DND-41 (cell line): ENCODE results near the gene TBC1D17.

Experiments
- ATAC-seq: fragments of 200-7000 bp; cut with Tn5 transposase; 3 replicates; pipeline ENCODE4 v1.9.1; 2021; ENCODE audit warnings: low read depth; ENCODE audit not compliant: insufficient read depth
- DNase-seq: peaks from one replicate; pipeline ENCODE4 v3.0.0-alpha.2; 2020
- H2AFZ ChIP-seq: 2 replicates; pipeline ENCODE4 v1.6.0; 2012; ENCODE audit warnings: low read depth, low read length
- H3K27ac ChIP-seq: 2 replicates; pipeline ENCODE4 v1.5.1; 2012; ENCODE audit warnings: low read length, inconsistent platforms
- H3K27me3 ChIP-seq: fragments of 200-600 bp; sonication (generic); 2 replicates; pipeline ENCODE4 v1.6.0; 2012; ENCODE audit warnings: low read length, mild to moderate bottlenecking, inconsistent platforms; ENCODE audit not compliant: insufficient read depth, poor library complexity
- H3K36me3 ChIP-seq: 2 replicates; pipeline ENCODE4 v1.5.1; 2012; ENCODE audit warnings: low read length, inconsistent platforms; ENCODE audit not compliant: insufficient read depth
- H3K4me1 ChIP-seq: 2 replicates; pipeline ENCODE4 v1.5.1; 2012; ENCODE audit warnings: mild to moderate bottlenecking, low read length; ENCODE audit not compliant: insufficient read depth
- H3K4me2 ChIP-seq: 2 replicates; pipeline ENCODE4 v1.6.0; 2012; ENCODE audit warnings: mild to moderate bottlenecking, moderate library complexity, low read length, inconsistent platforms; ENCODE audit not compliant: insufficient read depth
- H3K4me3 ChIP-seq, 2 experiments: fragments of 200-600 bp in 1 of 2; shearing (Covaris generic) in 1 of 2; 2 replicates each; pipeline ENCODE4 v1.5.1; 2012 to 2016; ENCODE audit warnings: inconsistent platforms in 2 of 2, low read length in 2 of 2, mild to moderate bottlenecking in 2 of 2, low read depth in 1 of 2, moderate library complexity in 1 of 2
- H3K79me2 ChIP-seq: 2 replicates; pipeline ENCODE4 v1.6.0; 2012; ENCODE audit warnings: low read length, inconsistent platforms; ENCODE audit not compliant: insufficient read depth
- H3K9ac ChIP-seq: 2 replicates; pipeline ENCODE4 v1.6.0; 2012; ENCODE audit warnings: low read depth, mild to moderate bottlenecking, inconsistent platforms, low read length, moderate library complexity
- H3K9me3 ChIP-seq: 2 replicates; pipeline ENCODE4 v1.5.1; 2012; ENCODE audit warnings: low read length, moderate library complexity, mild to moderate bottlenecking, inconsistent platforms; ENCODE audit not compliant: insufficient read depth, severe bottlenecking
- H4K20me1 ChIP-seq: 2 replicates; pipeline ENCODE4 v1.6.0; 2012; ENCODE audit warnings: low read length; ENCODE audit not compliant: insufficient read depth
- EZH2 ChIP-seq: IDR thresholded peaks from 3 replicates; pipeline ENCODE4 v1.6.1; 2012; ENCODE audit warnings: borderline replicate concordance, low read depth, mild to moderate bottlenecking, moderate library complexity, low read length, inconsistent platforms; ENCODE audit not compliant: severe bottlenecking
- TF ChIP-seq, protein P1 (sequence below): IDR thresholded peaks from 2 replicates; pipeline ENCODE4 v1.5.1; 2012; ENCODE audit warnings: borderline replicate concordance, low read length, moderate library complexity, mild to moderate bottlenecking; ENCODE audit not compliant: poor library complexity, severe bottlenecking; ENCODE audit errors: extremely low read depth

The TBC1D17 gene

DNA sequence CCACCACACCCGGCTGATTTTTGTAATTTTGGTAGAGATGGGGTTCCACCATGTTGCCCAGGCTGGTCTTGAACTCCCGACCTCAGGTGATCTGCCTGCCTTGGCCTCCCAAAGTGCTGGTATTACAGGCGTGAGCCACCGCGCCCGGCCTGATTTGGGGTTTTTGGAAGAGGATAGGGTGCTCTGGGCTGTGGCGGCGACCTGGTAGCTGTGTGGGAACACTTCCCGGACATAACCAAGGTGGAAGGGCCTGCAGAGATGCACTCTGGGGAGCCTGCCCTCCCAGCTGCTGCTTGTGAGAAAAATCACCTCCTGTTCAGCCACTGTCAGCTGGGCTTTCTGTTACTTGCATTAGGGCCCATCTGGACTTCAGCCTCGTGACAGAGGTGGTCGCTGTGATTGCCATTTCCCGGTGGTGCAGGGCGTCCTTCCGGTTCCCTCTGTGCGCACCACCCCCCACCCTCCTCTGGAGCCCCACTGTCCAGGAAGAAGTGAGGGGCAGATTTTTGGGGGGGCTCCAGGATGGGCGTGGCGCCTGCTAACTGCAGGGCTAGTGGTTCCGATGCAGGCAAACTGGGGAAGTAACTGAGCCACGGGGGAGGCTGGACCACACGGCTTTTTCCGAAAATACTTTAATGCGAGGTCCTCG lies 11.7 kb downstream of the TBC1D17 start:
- Histone ChIP-seq H2AFZ (no peak overlapping the region), H3K9ac (no peak overlapping the region), H3K79me2 (no peaks in the 10 kb centered on the region), H3K4me2 (no peak overlapping the region), H3K36me3 (peaks cover 11% of the 10 kb centered on the region), H3K4me3 (no peak overlapping the region), H4K20me1 (no peaks in the 10 kb centered on the region; the same call in 1 of the 2 replicates), H3K9me3 (no peaks in the 10 kb centered on the region), H3K4me1 (no peaks in the 10 kb centered on the region), H3K27me3 (no peaks in the 10 kb centered on the region), H3K27ac (no peak overlapping the region)
- DNase-seq (no peak), ATAC-seq (no peak)
- TF ChIP-seq EZH2: no peak
- TF ChIP-seq, protein P1, sequence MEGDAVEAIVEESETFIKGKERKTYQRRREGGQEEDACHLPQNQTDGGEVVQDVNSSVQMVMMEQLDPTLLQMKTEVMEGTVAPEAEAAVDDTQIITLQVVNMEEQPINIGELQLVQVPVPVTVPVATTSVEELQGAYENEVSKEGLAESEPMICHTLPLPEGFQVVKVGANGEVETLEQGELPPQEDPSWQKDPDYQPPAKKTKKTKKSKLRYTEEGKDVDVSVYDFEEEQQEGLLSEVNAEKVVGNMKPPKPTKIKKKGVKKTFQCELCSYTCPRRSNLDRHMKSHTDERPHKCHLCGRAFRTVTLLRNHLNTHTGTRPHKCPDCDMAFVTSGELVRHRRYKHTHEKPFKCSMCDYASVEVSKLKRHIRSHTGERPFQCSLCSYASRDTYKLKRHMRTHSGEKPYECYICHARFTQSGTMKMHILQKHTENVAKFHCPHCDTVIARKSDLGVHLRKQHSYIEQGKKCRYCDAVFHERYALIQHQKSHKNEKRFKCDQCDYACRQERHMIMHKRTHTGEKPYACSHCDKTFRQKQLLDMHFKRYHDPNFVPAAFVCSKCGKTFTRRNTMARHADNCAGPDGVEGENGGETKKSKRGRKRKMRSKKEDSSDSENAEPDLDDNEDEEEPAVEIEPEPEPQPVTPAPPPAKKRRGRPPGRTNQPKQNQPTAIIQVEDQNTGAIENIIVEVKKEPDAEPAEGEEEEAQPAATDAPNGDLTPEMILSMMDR: no peak

DNA sequence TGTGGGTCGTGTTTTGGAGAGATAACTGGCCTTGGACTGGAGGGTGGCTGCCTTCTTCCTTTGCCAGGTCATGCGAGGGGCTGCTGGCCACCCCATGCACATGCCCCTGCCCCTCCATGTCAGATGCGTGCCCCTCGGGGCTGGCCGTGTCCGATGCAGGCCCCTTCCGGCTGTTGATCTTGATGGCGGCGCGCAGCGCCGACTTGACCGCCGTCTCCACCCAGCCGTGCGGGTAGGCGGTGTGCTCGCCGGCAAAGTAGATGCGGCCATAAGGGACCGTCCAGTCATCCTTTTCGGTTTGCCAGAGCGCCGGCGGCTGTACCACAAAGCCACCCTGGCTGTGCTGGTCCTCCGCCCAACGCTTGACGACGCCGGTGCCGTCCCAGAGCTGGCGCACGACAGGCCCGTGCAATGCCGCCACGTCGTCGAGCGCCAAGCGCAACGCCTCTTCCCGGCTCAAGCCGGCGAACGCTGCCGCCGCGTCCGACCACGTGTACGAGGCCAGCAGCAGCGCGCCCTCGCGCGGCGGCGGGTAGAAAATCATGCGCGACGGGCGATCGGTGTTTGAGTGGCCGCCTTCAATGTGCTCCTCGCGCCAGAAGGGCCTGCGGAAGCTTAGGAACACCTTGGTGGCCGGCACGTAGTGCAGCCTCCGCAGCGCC lies 12.3 kb downstream of the TBC1D17 start:
- no peak overlapping the region for H3K27ac ChIP-seq
- no peak overlapping the region for H3K4me3 ChIP-seq
- no peak overlapping the region for H3K4me2 ChIP-seq
- DNase-seq (no peak), ATAC-seq (no peak)
- no peak overlapping the region for H2AFZ ChIP-seq
- no peak for TF ChIP-seq EZH2
- TF ChIP-seq, protein P1: no peak
- no peaks in the 10 kb centered on the region; the same call in 1 of the 2 replicates for H4K20me1 ChIP-seq
- no peaks in the 10 kb centered on the region for H3K27me3 ChIP-seq
- H3K9me3 ChIP-seq: no peaks in the 10 kb centered on the region
- no peak overlapping the region for H3K9ac ChIP-seq
- no peaks in the 10 kb centered on the region for H3K79me2 ChIP-seq
- H3K36me3 ChIP-seq: peaks cover 4% of the 10 kb centered on the region
- H3K4me1 ChIP-seq: no peaks in the 10 kb centered on the region

DNA sequence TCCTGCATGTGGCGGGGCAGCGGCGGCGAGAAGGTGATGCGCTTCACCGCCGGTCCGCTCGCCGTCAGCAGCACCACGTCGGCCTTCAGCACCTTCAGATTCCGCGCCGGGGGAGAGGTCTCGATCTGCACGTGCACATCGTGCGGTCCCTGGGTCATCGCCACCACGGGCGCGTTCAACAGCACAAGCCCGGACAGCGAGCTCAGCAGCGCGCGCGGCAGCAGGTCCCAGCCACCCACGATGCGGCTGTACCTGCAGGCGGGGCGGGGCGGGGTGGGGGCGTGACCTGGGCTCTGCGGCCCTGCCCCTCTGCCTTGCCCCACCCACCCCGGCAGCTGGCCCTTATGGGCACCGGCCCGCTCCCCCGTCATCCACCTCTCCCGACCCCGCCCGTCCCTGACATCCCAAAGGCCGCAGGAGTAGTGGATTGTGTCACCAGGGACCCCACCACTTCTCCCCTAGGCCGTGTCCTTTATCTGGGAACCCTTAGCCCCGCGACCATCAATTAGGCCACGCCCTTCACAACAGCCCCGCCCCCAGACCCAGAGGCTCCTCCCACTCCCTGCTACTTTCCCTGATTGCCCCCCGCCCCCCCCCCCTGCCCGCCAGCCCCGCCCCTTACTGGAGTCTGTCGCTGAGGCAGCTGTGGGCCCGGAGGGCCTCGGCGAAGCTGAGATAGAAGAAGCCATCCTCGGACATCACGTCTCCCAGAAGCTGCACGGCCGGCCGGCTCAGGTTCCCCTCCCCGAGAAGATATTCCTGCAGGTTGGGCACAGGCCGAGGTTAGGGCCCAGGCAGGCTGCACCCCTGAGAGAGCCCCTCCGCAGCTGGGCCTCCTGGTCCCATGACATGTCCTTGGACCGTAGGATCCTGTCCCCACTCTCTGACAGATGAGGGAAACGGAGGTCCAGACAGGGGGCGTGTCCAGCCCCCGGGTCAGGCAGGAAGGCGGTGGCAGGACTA lies 13.1 kb downstream of the TBC1D17 start:
- H3K27me3 ChIP-seq: no peaks in the 10 kb centered on the region
- H4K20me1 ChIP-seq: no peaks in the 10 kb centered on the region; the same call in 1 of the 2 replicates
- no peaks in the 10 kb centered on the region for H3K4me1 ChIP-seq
- no peak for TF ChIP-seq EZH2
- TF ChIP-seq, protein P1: no peak
- H3K79me2 ChIP-seq: no peaks in the 10 kb centered on the region
- DNase-seq (peak; percentile 35), ATAC-seq (peak; percentile 27; the same call in 1 of the 3 replicates)
- H3K4me3 ChIP-seq: no peak overlapping the region
- no peaks in the 10 kb centered on the region for H3K9me3 ChIP-seq
- H3K36me3 ChIP-seq: peaks cover 2% of the 10 kb centered on the region; the same call in 1 of the 2 replicates
- no peak overlapping the region for H3K4me2 ChIP-seq
- H2AFZ ChIP-seq: no peak overlapping the region
- no peak overlapping the region for H3K27ac ChIP-seq
- H3K9ac ChIP-seq: no peak overlapping the region
